Fibroblast of pulmonary artery (primary cell): ENCODE results near the gene ACAP3.

ENCODE experiments used
- DNase-seq: peaks from one replicate; pipeline ENCODE4 v3.0.0-alpha.2; 2010; ENCODE audit warnings: low read depth
- H3K4me3 ChIP-seq: replicated peaks from 2 replicates; pipeline ENCODE4 v1.5.1; 2011; ENCODE audit warnings: low read depth, mild to moderate bottlenecking, control low read depth, low read length, moderate library complexity
- TF ChIP-seq, protein P1 (sequence below): IDR thresholded peaks from 2 replicates; pipeline ENCODE4 v1.5.1; 2011; ENCODE audit warnings: mild to moderate bottlenecking, control low read depth, low read length, inconsistent platforms; ENCODE audit errors: missing control alignments

Gene ACAP3

DNA sequence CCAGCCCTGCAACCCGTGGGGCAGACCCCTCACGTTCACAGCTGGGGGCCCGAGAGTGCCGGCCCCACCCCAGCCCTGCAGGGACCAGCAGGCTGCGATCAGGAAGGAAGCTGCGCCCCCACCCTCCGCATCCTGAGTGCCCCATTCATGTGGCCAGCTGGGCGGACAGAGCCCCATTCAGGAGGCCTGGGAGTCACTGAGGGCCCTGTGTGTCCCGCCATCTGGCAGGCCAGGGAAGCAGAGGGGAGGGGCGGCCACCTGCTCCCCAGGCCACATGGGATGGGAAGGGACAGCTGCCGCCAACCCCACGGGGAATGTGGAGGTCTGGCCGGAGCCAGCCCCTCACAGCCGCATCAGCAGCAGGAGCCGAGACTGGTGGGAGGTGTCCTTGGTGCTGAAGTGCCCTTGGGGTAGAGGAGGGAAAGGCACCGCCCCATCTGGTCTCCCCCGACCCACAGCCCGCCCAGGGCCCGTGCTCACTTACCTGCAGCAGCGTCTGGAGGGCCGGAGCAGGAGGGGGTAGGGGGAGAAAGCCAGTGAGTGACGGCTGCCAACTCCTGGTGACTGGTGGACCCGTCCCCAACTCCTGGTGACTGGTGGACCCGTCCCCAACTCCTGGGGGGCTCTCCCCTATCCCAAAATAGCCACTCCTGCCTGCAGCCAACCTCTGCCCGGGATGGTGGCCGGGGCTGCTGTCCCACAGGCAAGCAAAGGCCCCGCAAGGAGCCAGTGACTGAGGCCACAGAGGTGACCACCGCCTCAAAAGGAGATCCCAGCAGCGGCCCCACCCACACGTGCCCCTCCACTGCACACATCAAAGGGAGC lies 8.7 kb downstream of the ACAP3 start:
- no peak overlapping the region for H3K4me3 ChIP-seq
- TF ChIP-seq, protein P1, sequence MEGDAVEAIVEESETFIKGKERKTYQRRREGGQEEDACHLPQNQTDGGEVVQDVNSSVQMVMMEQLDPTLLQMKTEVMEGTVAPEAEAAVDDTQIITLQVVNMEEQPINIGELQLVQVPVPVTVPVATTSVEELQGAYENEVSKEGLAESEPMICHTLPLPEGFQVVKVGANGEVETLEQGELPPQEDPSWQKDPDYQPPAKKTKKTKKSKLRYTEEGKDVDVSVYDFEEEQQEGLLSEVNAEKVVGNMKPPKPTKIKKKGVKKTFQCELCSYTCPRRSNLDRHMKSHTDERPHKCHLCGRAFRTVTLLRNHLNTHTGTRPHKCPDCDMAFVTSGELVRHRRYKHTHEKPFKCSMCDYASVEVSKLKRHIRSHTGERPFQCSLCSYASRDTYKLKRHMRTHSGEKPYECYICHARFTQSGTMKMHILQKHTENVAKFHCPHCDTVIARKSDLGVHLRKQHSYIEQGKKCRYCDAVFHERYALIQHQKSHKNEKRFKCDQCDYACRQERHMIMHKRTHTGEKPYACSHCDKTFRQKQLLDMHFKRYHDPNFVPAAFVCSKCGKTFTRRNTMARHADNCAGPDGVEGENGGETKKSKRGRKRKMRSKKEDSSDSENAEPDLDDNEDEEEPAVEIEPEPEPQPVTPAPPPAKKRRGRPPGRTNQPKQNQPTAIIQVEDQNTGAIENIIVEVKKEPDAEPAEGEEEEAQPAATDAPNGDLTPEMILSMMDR, result no peak
- no peak for DNase-seq

DNA sequence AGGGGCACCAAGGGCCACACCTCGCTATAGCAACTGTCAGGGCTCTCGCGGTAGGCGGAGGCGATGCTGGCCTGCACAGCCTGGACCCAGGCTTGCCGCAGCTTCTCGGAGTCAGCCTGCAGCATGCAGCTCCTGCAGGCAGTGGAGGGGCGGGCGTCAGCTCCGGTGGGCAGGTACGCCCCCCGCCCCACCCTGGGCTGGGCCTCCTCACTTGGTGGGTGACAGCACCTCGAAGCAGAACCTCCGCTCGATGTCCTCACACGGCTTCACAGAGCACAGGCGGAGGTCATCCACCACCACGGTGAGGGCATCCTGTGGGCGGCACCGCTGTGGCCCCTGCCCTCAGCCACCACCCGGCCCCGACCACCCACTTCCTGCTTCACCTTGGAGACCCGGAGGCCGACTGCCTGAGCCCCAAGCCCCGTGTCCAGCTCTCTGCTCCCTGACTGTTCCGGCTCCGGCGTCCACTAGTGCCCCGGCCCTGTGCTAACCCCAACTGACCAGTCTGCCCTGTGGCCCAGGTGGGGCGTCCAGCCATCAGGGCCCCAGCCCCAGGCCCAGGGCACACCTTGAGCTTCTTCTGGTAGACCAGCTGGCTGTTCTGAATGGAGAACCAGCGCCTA lies 9.8 kb downstream of the ACAP3 start:
- no peak overlapping the region for H3K4me3 ChIP-seq
- TF ChIP-seq, protein P1, result no peak
- no peak for DNase-seq

DNA sequence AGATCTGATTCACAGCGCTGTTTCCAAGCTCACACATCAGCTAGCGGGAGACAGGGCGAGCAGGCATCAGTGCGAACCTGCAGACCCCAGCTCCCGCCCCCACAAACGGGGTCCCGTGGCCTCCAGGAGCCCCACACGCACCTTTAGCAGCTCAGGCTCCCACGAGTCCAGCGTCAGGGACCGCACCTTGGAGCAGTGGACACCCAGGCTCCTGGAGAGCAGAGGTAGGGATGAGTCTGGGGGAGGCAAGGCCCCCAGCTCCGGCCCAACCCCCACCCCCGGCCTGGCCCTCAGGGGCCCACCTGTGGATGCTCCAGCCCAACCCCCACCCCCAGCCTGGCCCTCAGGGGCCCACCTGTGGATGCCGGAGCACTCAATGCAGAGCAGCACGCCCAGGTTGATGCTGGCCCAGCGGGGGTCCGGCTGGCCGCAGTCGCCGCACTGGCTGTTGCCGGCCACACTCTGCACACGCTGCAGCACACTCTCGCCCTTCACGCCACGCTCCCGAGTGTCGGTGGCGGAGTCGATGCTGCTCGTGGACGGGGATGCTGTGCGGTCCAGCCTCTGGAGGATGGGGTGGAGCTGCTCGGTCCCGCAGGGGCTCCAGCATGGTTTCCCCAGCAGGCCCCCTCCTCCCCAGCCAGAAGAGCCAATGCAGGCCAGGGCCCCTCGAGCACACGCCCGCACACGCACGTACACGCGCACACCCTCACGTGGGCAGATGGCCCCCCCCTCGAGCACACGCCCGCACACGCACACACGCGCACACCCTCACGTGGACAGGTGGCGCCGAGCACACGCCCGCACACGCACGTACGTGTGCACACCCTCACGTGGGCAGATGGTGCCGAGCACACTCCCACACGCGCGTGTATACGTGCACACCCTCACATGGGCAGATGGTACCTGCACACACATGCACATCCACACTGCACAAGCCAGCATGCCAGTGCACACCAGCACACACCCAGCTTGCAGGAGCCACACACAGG lies 11.4 kb downstream of the ACAP3 start:
- no peak overlapping the region for H3K4me3 ChIP-seq
- TF ChIP-seq, protein P1, result no peak
- no peak for DNase-seq

DNA sequence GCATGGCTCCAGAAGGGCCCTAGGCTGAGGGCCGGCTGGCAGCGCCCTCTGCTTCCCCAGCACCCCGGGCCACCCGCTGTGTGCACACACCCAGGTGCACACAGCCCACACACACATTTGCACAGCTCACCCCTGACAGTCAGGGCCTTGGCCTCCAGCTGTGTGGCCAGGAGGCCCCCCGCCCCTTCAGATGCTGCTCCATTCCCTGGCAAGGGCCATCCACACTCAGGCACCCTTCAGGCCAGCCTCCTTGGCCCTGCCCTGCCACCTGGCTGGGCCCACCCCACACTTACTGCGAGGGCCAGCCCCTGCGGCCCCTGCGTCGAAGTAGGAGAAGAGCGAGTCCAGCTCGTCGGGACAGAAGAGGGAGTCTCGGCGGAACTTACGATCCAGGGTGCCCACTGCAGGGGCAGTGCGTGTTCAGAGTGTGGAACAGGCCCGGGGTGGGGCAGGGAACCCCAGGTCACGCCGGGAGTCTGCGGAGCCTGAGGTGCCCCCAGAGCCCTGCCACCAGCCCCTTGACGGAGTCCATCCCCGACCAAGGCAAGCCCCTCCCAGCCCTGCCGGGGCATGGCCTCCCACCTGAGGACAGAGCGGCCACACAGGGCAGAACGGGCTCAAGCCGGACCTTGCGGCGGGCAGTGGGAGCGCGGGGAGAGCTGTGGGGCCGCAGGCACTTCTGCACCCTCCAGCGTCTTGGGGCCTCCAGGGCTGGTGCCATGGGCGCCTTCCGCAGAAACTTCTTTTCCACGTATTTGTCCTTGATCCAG lies 12.4 kb downstream of the ACAP3 start:
- TF ChIP-seq, protein P1, result no peak

DNA sequence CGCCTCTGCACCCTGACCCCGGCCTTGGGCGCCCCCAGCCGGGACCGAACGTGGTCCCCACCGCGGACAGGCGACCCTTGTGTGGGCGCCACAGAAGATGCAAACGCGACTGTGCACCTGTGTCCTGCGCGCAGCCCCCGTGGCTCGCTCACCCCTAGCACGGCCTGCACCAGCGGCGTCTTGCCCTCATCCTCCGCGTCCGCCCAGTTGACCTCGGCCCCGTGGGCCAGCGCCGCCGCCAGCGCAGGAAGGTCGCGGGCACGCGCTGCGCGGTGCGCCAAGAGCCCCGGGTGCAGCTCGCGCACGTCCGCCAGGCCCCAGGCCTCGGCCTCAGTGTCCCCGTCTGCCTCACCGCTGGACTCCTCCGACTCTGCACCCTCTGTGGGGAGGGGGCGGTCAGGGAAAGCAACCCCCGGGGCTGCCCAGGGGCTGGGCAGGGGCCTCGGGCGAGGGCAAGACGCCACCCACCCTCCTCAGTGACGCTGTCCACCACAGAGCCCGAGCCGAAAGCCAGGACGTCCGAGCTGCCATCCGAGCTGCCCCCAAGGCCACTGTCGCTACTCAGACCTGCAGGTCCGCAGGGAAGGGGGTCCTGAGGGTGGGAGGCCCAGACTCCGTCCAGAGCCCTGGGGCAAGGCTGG lies 13.4 kb downstream of the ACAP3 start:
- TF ChIP-seq, protein P1, result no peak
- no peak overlapping the region for H3K4me3 ChIP-seq
- no peak for DNase-seq

More for the DNA sequence above, 12.4 kb downstream of the ACAP3 start:
- no peak for DNase-seq
- no peak overlapping the region for H3K4me3 ChIP-seq
